HCEC 1CT (cell line): Measurements from ENCODE around the gene HOXA6.
A peak's percentile ranks its signal among the peaks of the same experiment; 100 is the strongest.

Experiments
- DNase-seq: peaks from one replicate; pipeline ENCODE4 v3.0.0-alpha.2; 2017

Gene HOXA6

GRCh38 chr7:27147199-27148030 is at the start of gene HOXA6:
Gene HOXA6, minus strand, starts transcription at chr7:27147774. Its CDS starts 25 bp downstream, at chr7:27147749.
- DNase-seq, result peak; percentile 59

DNA sequence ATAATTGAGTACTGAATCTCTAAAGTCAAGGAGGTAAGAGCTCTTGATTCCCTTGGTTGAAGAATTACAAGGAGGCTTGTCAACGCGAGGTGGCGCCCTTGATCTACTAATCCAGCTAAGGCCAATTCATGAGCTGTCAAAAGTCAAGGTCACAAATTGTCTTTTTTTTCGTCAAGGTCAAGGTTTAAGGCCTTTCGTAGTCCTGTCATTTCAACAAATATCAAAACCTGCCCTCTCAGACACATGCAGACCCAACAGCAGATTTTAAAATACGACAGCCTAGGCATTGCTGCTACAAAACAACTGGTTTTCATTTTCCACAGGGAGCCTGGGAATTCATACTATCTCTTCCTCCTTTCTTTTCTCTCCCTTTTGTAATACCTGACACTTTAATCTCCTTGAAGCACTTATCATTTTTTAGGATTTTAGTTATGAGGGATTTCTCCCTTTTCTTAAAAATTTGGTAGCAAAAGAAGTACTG is 48.8 kb upstream of the HOXA6 start:
- DNase-seq, result no peak

DNA sequence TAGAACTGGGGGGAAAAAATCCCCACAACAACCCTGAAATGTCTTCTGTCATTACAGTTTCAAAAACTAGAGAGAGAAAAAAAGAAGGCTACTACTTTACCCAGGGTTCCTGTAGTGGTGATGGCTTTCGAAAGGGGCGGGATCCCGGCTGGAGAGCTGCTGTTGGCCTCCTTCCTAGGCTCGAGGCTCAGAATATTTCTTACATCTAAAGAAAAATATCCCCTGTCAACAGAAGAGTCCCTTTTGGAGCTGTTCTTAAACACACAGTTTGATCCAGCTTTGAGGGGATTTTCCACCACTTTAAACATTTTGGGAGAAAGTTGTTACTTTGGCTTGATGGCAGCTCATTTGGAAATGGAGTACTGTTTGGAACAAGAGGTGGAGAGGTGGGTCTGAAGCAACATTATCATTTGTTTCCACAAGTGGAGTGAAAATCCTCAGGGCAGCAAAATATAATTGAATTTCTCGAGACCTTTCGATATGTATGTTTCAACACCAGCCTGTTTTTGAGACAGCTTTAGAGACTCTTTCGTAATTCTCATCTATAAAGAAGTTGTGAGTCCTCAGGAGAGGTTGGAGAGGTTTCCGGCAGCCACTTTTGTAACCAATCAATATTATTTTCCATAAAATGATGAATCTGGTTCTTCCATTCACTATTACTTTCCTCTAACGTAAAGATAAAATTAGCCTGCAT is 47.3 kb upstream of the HOXA6 start:
- no peak for DNase-seq

- no peak for DNase-seq
Observed at GRCh38 chr7:27194002-27194352, 46.4 kb upstream of the HOXA6 start.

DNA sequence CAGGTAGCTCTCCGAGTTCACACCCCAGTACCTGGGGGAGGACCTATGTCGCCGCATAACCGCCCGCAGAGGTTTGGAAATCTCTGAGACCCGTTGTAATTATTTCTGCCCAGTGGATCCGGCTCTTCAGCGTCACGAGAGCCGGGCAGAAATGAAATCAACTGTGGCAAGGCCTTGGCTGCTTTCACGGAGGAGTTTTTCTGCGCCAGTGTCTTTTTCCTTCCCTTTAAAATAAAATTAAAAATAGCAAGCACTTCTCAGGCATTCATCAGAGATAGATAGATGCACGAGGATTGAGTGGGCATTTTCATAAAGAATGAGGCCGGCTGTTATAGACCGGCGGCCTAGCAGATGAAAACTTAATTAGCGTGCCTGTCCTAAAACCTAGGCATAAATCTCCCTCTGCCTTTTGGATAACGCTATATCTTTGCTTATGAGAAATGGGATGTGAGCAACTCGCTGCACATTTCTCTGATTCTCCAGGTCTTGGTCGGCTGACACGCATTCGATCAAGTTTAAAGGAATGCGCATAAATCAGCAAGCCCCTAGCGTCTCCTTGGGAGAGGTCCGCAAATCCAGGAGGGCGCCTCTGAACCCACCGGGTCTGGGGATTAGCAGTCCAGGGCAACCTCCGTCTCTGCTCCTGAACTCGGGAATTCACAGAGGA is 45.9 kb upstream of the HOXA6 start:
- DNase-seq, result no peak

GRCh38 chr7:27192546-27193334 is 45.2 kb upstream of the HOXA6 start:
- DNase-seq, result peak; percentile 18

GRCh38 chr7:27191833-27192545 is 44.4 kb upstream of the HOXA6 start:
- peak; percentile 32 for DNase-seq

DNA sequence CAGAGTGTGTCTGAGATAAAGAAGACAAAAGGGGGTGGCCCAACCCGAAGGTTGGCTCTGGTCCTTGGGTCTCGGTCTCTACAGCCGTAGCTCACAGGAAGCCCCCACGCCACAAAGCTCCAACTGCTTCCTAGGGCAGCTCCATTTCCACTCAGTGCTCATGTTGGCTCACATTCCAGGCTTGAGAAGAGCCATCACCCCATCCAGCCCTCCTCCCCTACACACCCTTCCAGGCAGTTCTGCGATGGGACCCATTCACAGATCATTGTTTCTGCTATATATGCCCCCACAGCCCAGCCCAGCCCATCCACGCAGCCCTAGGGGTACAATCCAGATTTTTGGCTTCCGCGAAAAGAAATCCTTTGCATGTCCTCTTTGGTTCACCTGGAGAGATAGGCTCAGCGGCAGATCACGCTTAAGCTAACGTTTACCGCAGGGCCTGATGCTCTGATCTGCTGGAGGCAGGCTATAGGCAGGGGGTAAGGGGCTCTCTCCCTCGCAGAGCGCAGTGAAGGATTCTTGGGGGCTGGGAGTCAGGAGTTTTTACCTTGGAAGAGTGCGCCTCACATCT is 43.7 kb upstream of the HOXA6 start:
- no peak for DNase-seq

- DNase-seq, result no peak
Observed at GRCh38 chr7:27189997-27190748, 42.6 kb upstream of the HOXA6 start.

DNA sequence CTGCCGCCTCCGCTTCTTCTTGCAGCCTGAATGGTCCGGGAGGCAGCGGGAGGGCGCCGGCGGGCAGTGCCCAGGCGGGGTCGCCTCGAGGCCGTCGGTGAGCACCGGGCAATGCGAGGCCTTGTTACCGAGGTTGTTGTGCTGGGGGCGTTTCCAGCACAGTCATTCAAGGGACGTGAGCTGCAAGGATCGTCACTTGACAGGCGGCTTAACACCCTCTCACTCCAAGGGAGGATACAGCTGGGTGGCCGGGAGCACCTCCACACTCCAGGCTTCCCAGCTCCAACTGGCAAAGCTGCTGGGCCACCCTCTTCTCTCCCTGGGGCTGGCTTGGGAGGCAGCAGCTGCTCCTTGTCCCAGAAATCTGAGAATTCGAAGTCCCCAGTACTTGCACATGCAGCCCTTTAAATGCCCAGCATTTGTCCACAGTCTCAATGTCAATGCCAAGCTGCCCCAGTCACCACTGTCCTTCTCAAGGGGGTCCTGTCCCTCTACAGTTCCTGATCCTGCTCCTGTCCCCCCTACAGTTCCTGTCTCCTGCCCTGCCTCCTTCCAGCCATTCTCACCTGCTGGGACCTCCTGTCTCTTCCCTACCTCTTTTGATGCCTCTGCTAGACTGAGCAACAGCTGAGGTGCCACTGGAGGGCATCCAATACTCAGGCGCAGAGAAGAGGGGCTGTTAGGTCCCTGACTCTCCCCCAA is 41.9 kb upstream of the HOXA6 start:
- DNase-seq, result peak; percentile 42

DNA sequence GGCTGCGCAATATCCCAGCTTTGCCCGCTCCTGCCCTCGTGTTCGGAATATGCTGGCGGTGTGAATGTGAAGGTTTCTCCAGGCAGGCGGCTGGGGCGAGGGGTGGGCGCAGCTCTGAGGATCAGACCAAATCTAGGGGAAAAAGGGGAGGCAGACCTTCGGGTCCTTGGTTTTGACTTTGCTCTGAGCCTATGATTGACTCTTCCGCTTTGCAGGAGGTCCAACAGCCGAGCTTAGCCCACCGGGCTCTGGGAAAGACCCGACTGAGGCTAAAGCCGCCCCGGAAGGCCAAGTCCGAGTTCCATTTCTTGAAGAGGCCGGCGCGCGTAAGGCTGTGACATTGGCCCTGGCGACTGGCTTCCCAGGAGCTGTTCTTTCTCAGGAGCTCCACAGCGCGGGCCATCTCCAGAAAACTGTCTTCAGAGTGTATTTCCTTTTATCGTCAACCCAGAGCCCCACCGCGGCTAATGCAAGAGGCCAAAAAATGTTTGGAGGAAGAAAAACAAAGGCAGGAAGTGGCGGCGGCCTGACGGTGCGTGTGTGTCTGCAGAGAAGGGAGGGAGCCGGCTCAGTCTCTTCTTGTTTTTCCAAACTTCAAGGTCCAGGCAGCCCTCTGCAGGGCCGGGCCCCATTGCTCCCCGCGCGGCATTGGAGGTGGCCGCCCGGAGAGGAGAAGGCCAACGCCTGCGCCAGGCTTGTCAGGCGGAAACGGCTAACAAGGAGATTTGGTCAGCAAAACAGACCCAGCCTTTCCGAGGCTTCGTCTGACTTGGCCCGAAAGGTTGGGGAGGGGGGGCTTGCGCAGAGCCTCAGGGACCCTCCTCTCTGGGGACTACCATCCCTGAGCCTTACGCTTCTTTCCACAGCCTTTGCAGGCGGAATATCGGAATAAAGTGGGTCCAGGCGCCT is 41.1 kb upstream of the HOXA6 start:
- DNase-seq, result peak; percentile 60

DNA sequence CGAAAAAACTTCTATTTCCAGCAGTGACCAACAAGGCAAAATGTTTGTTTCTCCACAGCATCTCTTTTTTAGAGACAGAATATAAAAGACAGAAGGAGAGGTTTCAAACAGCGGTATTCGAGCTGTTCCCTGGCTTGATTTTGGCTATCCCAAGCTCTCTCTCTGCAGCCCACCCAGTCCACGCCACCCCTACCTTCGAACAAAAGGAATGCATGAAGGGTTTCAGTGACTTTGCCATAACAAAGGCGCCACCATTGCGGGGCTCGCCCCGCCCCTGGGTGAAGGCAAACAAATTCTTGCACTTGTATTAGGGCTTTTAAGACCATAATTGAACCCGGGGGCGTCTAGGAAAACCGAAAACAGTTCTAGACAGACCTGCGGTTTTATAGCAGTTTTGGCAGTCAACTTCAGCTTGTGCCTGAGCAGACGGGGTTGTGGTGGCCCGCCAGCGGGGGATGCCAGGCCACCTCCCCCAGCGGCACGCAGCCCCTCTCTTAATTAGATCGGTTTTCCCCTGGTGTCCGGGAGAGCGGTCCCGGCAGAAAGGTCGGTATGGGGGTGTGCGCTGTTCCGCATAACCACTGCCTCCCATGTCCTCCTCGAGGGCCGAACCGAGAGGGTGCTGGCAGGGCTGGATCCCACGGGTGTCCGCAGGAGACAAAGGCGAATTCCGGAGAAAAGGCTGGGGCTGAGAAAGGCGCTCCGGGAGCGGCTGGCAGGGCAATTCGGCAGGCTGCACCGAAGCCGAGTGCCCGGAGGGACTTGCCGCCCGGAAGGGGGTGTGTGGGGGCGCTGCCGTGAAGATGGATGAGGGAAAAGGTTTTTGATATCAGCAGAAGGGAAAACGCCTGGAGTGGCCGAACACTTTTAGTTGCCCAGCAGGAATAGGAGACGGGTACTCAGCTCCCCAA is 40.2 kb upstream of the HOXA6 start:
- DNase-seq, result peak; percentile 28

GRCh38 chr7:27186668-27187474 is 39.3 kb upstream of the HOXA6 start:
- DNase-seq, result peak; percentile 34

DNA sequence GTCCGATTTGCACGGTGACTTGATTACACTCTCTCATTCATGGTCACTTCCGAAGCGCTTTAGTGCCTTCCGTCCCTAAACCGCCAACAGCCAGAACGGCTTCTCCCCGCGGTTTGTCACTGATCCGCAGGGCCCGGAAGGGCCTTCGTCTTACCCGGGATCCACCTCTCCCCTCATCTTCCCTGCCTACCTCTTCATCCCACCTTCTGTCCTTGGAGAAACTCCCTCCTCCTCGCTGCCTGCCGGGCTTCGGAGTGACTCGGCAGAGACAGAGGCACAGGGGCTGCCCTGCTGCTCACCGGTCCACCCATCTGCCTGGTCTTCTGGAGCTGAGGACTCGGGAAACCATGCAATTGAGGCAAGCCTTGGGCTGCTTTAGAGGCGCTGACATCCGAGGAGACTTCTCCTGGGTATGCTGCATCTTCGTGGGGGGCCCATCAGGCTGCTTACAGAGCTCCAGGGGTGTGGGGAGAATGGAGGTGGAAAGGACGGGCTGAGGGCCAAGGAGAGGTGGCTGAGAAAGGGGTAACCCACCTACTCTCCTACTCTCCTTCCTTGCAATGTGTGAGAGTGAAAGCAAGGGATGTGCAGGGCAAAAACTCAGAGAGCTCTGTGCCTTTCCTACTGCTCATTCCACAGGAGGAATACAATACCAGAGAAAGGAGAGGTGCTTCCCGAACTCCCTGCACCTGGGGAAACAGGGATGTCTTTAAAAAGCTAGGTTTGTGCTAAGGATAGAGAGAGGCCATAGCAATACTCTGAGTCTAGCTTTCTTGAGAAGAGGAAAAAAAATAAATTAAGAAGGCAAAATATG is 38.5 kb upstream of the HOXA6 start:
- DNase-seq, result peak; percentile 36

- peak; percentile 98 for DNase-seq
Observed at GRCh38 chr7:27185013-27185853, 37.7 kb upstream of the HOXA6 start, which contains the start of gene HOXA11. Gene HOXA11, minus strand, starts transcription at chr7:27185232. Its CDS starts 88 bp downstream, at chr7:27185144.
